ENCODE data around the gene MMP3.

Gene MMP3

GRCh38 chr11:102806296-102806695 lies 37.1 kb downstream of the MMP3 start:
- DNase-seq (ENCODE audit: low read depth), result no peak
- TF ChIP-seq CTCF (IDR thresholded peaks at IDR 0.05; ENCODE audit: insufficient read depth, low read depth, low read length, missing control alignments), result no peak
- no peak overlapping the region for H3K4me3 ChIP-seq (ENCODE audit: low read length)

- no peak for TF ChIP-seq CTCF (IDR thresholded peaks at IDR 0.05; ENCODE audit: insufficient read depth, low read depth, low read length, missing control alignments)
- no peak overlapping the region for H3K4me3 ChIP-seq (ENCODE audit: low read length)
- DNase-seq (ENCODE audit: low read depth), result peak; percentile 71
Observed at GRCh38 chr11:102802341-102802740, 41.1 kb downstream of the MMP3 start.

GRCh38 chr11:102800767-102801166 lies 42.6 kb downstream of the MMP3 start:
- TF ChIP-seq CTCF (IDR thresholded peaks at IDR 0.05; ENCODE audit: insufficient read depth, low read depth, low read length, missing control alignments), result no peak
- DNase-seq (ENCODE audit: low read depth), result no peak

GRCh38 chr11:102799681-102800340 lies 43.6 kb downstream of the MMP3 start:
- H3K4me3 ChIP-seq (ENCODE audit: low read length), result no peak overlapping the region
- DNase-seq (ENCODE audit: low read depth), result peak; percentile 14
- TF ChIP-seq CTCF (IDR thresholded peaks at IDR 0.05; ENCODE audit: insufficient read depth, low read depth, low read length, missing control alignments), result no peak

More at GRCh38 chr11:102800767-102801166, 42.6 kb downstream of the MMP3 start:
- H3K4me3 ChIP-seq (ENCODE audit: low read length), result no peak overlapping the region

GRCh38 chr11:102798012-102798746 lies 45.2 kb downstream of the MMP3 start, which contains the start of gene MMP1:
Gene MMP1 (minus strand): TSS chr11:102798160. CDS start chr11:102798092, 68 bp downstream.
- TF ChIP-seq CTCF (IDR thresholded peaks at IDR 0.05; ENCODE audit: insufficient read depth, low read depth, low read length, missing control alignments), result no peak
- peak; percentile 94 for DNase-seq (ENCODE audit: low read depth)
- H3K4me3 ChIP-seq (ENCODE audit: low read length), result no peak within 1 kb of the TSS

- no peak overlapping the region for H3K4me3 ChIP-seq (ENCODE audit: low read length)
- DNase-seq (ENCODE audit: low read depth), result peak; percentile 32
- no peak for TF ChIP-seq CTCF (IDR thresholded peaks at IDR 0.05; ENCODE audit: insufficient read depth, low read depth, low read length, missing control alignments)
Observed at GRCh38 chr11:102794382-102794781, 49.0 kb downstream of the MMP3 start.

Data from epithelial cell of esophagus (primary cell).